Measurements from ENCODE around the gene TFPT.

The TFPT gene

DNA sequence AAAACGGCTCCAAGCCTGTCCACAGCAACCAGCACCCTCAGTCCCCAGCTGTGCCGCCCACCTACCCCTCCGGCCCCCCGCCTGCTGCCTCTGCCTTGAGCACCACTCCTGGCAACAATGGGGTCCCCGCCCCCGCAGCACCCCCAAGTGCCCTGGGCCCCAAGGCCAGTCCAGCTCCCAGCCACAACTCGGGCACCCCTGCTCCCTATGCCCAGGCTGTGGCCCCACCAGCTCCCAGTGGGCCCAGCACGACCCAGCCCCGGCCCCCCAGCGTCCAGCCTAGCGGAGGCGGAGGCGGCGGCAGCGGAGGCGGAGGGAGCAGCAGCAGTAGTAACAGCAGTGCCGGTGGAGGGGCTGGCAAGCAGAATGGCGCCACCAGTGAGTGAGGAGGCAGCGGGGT is 32.7 kb upstream of the TFPT start:
- no peak for DNase-seq

- DNase-seq: no peak
Measured at GRCh38 chr19:54147676-54148075, 32.2 kb upstream of the TFPT start.

GRCh38 chr19:54145541-54146158 is 30.2 kb upstream of the TFPT start:
- DNase-seq: no peak

GRCh38 chr19:54142166-54142780 is 26.8 kb upstream of the TFPT start:
- no peak for DNase-seq

DNA sequence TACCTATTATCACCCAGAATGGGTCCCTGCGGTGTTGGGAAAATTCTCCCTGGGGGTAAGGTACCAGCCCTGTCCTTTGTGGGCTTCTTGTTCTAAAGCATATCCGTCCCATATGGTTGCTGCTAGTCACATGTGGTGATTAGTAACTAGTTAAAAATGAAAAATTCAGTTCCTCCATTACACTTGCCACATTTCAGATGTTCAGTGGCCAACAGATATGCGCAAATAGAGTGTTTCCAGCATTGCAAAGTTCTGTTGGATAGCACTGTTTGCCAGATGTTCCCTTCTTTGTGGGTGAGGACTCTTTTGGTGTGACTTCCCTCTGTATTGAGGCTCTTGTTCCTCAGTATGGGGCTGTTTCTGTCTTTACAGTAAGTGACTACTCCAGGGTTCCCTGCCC is 25.9 kb upstream of the TFPT start:
- no peak for DNase-seq

DNA sequence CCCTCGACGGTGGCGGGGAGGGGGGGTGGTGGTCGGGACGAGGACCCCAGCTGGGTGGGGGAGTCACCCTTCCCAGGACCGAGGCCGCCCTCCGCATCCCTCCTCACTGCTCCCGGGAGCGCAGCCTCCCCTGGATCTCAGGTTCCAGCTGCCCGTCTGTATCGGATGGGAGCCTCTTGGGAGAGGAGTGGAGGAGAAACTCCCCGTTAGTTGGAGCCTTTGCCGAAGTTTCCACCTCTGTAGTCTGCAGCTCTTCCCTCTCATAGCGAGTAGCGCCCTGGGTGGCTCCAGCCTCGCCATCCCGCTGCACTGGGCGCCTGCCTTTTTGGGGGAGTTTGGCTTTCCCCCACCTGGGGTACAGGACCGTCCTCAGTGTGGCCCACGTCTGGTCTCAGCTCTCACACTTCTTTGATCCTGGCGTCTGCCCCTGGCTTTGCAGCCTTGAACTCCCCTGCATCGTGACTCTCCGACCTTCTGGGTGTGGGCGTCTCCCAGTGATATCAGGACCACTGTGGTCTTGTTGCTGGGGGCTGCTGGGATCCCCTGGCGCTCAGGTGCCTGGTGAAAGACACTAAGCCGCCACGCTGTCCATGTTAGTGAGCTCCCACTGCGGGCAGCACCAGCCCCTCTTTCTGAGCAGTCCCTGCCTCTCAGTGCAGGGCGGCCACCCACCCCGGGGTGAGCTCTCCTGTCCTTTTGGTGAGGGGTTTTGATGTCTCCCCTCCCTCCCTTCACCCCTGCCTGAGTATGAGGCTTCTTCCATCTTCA is 23.2 kb upstream of the TFPT start:
- DNase-seq: peak; percentile 40

- peak; percentile 60 for DNase-seq
Measured at GRCh38 chr19:54137699-54138488, 22.4 kb upstream of the TFPT start, which contains the start of gene CNOT3. Gene CNOT3, plus strand, starts transcription at chr19:54137762. Its CDS starts 5,217 bp downstream, at chr19:54142979.

DNA sequence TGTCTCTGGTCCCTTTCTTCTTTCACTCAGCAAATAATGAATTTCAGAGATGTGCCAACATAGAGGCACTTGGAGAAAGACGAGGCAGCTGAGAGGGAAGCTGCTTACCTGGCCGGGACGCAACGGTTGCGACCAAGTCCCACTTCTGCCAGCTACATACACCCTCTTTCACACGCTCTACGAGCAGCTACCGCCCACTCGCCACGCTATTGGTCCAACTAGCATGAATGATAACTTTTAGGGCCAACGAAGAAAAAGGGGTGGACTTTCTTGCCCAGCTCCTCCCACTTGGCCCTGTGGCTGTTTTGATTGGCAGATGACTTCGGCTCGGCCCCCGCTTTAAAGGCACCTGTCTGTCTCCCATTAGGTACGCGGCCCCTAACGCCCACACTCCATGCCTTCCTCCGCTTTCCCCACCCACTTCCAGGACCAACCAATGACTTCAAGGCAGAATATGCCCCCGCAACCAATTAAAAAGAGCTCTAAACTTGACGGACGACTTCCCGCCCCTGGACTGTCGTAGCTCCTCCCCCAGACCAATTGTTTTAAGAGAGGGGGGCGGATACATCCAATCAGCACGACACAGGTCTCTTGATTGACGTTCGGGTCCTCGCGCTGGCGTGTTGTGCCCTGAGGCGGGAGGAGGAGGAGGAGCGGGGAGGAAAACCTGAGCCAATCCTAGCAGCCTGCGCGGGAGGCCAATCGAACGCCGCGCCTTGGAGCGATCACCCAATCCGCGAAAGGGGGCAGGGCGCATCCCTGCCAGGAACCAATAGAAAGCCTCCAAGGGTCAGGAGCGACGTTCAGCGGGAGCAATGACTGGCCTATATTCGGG is 21.6 kb upstream of the TFPT start:
- peak; percentile 100 for DNase-seq

DNA sequence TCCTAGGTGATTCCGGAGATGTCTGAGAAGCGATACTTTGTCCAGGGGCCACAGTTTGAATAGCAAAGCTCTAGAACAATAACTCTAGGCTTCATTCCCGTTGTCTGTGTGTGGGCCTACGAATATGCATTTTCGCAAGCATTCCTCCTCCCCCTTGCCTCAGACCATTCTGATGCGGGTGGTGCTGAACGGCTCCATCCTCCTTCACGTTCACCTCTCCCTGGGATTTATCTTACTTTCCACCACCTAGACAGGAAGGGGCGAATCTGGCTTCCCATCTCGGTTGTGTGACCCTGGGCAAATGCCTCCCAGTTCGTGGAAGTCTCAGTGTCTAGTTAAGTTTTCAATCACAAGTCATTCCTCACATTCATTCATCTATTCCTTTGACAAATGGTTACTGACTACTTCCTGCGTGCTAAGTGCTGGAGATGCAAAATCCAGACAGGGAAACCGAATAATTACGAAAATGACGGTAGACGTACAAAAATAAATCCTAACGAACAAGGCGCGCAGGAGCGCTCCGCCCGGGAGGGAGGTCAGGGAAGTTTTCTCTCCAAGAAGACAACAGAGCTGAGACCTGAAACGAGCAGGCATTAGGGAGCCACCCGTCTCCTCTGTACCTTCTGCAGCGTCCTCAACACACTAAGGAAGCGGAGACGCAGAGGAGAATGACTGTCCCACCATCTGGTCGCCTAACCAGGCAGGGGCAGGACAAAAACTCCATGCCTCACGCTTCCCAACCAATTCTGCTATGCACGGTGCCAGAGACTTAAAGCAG is 20.8 kb upstream of the TFPT start:
- no peak for DNase-seq

DNA sequence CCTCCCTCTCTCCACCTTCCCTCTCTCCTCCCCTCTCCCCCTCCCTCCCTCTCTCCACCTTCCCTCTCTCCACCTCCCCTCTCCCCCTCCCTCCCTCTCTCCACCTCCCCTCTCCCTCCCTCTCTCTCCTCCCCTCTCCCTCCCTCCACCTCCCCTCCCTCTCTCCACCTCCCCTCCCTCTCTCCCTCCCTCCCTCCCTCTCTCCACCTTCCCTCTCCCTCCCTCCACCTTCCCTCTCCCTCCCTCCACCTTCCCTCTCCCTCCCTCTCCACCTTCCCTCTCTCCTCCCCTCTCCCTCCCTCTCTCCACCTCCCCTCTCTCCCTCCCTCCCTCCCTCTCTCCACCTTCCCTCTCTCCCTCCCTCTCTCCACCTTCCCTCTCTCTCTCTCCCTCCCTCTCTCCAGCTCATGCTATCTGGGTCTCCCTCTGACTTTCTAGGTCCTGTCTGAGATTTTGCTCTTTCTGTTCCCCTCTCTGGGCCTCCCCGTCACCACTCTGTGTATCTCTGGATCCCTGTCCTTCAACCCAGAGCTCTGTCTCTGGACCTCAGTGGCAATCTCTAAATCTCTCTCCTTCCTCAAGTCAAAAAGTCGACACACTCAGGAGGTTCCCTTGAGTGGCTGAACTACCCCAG is 18.6 kb upstream of the TFPT start:
- no peak for DNase-seq

- DNase-seq: peak; percentile 61
Measured at GRCh38 chr19:54133312-54133956, 18.0 kb upstream of the TFPT start.

DNA sequence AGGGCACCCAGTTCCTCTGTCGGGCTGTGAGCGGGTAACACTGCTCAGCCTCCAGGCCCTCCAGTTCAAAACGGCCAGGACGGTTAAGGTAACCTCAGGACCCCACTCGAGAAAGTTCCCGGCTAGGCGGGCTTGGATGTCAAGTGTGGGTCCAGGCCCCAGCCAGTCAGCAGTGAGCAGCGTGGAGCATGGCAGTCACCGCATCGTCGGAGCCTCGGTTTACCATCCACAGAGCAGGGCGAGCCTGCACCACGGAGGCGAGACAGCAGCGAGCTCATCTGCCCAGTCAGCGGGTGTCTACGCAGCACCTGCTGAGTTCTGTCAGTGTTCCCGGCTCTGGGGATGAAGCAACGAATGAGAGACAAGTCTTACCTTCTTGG is 14.2 kb upstream of the TFPT start:
- no peak for DNase-seq

DNA sequence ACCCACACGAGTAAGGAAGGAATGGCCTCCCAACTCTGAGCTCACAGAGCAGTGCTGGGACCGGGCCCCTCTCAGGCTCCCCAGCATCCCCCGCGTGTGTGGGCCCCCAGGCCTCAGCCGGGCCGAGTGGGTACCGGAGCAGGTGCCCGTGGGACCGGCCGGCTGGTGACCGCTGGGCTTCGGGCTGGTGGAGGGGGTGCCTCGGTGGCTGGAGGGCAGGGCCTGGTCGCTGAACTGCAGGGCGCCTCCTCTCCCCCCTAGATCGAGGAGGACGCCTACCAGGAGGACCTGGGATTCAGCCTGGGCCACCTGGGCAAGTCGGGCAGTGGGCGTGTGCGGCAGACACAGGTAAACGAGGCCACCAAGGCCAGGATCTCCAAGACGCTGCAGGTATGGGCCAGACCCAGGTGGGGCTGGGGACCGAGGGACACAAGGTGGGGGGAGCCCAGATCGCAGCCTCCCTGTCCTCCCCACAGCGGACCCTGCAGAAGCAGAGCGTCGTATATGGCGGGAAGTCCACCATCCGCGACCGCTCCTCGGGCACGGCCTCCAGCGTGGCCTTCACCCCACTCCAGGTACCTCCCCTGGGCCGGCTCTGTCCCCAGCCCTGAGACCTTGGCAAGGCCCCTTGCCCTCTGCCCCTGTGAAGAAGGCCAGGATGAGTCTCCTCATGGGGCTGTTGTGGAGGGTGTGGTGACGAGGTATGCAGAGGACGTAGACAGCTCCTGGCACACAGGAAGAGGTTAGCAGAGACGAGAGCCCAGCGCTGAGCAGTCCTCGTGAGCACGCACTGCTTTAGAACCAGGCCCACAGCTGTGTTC is 13.5 kb upstream of the TFPT start:
- no peak for DNase-seq

- no peak for DNase-seq
Measured at GRCh38 chr19:54128441-54128725, 12.9 kb upstream of the TFPT start.

DNA sequence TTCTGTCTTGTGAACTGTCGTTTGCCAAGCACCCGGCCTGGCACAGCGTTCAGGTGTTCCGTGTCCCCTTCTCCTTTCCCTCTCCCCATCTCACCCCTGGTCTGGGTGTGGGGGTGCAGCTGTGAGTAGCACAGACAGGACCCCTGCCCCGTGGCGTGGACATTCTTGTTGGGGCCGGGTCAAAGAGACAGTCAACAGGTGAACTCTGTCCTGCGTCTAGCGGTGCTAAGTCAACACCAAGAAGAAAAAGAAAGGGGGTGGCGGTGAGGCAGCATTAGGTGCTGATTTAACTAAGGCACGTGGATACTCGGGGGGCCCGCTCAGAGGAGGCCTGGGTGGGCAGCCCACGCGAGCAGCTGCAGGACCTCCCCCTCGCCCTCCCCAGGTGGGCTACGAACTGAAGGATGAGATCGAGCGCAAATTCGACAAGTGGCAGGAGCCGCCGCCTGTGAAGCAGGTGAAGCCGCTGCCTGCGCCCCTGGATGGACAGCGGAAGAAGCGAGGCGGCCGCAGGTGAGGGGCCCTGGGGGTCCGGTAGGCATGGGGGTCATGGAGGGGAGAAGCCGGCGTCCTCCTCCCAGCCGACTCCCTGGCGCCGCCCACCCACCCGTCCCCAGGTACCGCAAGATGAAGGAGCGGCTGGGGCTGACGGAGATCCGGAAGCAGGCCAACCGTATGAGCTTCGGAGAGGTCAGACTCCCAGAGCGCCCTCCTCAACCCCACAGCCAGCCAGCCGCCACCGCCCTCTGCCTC is 12.4 kb upstream of the TFPT start:
- no peak for DNase-seq

DNA sequence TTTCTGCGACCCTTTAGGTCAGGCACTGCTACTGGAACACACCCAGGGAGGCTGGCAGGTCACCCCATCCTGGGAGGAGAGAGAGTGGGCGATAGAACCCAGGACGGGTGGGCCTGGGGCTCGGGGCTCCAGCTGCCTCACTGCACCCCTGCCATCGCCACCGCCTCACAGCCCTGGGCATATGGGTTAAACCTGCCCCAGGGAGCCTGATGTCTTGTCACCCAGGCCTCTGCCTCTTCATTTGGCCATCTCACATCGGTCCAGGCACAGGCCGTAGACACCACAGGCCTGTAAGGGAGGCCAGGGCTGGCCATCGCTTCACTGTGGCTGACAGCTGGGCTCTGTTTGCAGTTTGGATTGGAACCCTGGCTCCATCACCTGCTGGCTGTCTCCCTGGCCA is 10.3 kb upstream of the TFPT start:
- no peak for DNase-seq

- no peak for DNase-seq
Measured at GRCh38 chr19:54124393-54124792, 8.9 kb upstream of the TFPT start.

DNA sequence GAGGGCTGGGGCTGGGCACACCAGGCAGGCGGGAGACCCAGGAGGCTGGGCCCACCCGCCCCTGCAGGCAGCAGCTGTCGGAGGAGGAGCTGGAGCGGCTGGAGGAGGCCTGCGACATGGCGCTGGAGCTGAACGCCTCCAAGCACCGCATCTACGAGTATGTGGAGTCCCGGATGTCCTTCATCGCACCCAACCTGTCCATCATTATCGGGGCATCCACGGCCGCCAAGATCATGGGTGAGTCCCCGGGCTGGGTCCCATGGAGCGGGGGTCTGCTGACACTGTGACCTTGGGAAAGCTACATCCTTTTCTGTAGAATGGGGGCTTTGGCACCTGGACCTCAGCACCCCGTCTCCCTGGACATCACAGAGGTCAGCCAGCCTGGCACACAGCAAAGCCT is 8.2 kb upstream of the TFPT start:
- no peak for DNase-seq

DNA sequence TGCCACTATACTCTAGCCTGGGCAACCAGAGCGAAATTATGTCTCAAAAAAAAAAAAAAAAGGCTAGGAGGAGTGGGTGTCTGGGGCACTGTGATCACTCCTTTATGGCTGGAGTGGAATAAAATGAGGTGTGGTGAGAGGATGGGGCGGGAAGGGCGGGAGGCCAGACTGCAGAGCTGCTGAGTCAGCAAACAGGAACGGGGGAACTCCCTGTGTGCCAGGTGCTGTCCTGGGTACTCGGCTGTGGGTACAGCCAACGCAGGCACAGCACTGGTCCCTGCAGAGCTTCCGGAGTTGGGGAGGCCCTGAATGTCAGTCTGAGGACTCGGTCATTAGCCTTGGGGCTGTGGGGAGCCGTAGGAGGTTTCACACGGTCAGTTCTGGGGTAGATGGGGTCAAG is 5.8 kb upstream of the TFPT start:
- DNase-seq: no peak

All from right hindlimb (tissue), 1 donor.